Endothelial cell (in vitro differentiated cells): ENCODE measurements around the gene PDIA5. TPM values are rescaled to one million over a fixed set of nuclear protein-coding genes. Genes with fewer than 3 reads are reported as not detected.
A peak's percentile ranks its signal among the peaks of the same experiment; 100 is the strongest.

ENCODE experiments used
- DNase-seq: peaks from one replicate; pipeline ENCODE4 v3.0.0; 2021; ENCODE audit warnings: low spot score
- H3K27ac Mint-ChIP-seq: one replicate; pipeline ENCODE4 v1.8.0; 2021; ENCODE audit warnings: mixed read lengths, inconsistent platforms; ENCODE audit not compliant: unreplicated experiment
- H3K27me3 Mint-ChIP-seq: one replicate; pipeline ENCODE4 v1.8.0; 2021; ENCODE audit warnings: mild to moderate bottlenecking, moderate library complexity, mixed read lengths, inconsistent platforms; ENCODE audit not compliant: unreplicated experiment
- H3K36me3 Mint-ChIP-seq: one replicate; pipeline ENCODE4 v1.8.0; 2021; ENCODE audit warnings: mild to moderate bottlenecking, low read depth, mixed read lengths, inconsistent platforms; ENCODE audit not compliant: unreplicated experiment
- H3K4me1 Mint-ChIP-seq: one replicate; pipeline ENCODE4 v1.8.0; 2021; ENCODE audit warnings: mild to moderate bottlenecking, mixed read lengths, inconsistent platforms; ENCODE audit not compliant: unreplicated experiment
- H3K4me3 Mint-ChIP-seq: one replicate; pipeline ENCODE4 v1.8.0; 2021; ENCODE audit warnings: mild to moderate bottlenecking, mixed read lengths, inconsistent platforms; ENCODE audit not compliant: unreplicated experiment
- H3K9me3 Mint-ChIP-seq: one replicate; pipeline ENCODE4 v1.8.0; 2021; ENCODE audit warnings: mixed read lengths, inconsistent platforms; ENCODE audit not compliant: unreplicated experiment
- total RNA-seq: library from RNA; stranded (reverse); fragmentation: NEBNext Ultra II Directional; extraction: Animal tissue kit (Norgen Biotek cat#: 25700); gene quantifications from one replicate; pipeline ENCODE4 v1.2.1, GENCODE V29; 2021; ENCODE audit not compliant: unreplicated experiment
- TF ChIP-seq, protein P1 (sequence below): fragments of 200-600 bp; sonication (generic); IDR thresholded peaks from one replicate; pipeline ENCODE4 v1.5.0; 2021; ENCODE audit warnings: antibody characterized with exemption; ENCODE audit not compliant: unreplicated experiment

Gene PDIA5
- total RNA-seq, 1 donor from 2014 or later, result 32.8 TPM

DNA sequence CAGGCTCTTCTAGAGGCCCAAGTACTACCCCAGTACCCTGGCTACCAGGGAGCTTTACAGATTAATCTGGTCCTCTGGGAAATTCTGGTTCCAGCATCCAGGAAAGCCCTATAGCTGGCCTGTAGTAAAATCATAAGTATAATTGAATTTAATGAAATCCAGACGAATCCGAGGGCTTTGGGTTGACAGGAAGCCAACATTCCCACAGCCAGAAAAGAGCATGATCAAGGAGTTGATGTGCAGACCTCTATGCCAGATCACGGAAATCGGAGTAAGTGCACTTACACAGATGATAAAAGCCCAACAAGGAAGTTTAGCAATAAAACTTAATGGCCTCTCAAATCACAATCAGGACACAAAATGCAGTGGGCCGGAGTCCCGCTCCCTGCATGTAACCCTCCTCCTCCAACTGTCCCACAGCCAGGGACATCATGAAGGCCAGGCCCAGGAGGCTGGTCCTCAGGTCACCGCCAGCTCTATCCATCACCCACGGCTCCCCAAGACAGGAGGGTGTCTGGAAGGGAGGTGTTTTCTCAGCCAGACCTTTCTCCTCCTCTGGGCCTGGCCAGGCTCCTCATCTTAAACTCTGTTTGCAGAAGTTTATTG lies 72.1 kb downstream of the PDIA5 start:
- DNase-seq, result no peak
- Mint-ChIP-seq H3K36me3 (peaks cover 35% of the 10 kb centered on the region), H3K9me3 (no peaks in the 10 kb centered on the region), H3K27me3 (peaks cover 2% of the 10 kb centered on the region), H3K4me1 (no peaks in the 10 kb centered on the region), H3K27ac (no peak overlapping the region), H3K4me3 (no peak overlapping the region)
- TF ChIP-seq, protein P1, sequence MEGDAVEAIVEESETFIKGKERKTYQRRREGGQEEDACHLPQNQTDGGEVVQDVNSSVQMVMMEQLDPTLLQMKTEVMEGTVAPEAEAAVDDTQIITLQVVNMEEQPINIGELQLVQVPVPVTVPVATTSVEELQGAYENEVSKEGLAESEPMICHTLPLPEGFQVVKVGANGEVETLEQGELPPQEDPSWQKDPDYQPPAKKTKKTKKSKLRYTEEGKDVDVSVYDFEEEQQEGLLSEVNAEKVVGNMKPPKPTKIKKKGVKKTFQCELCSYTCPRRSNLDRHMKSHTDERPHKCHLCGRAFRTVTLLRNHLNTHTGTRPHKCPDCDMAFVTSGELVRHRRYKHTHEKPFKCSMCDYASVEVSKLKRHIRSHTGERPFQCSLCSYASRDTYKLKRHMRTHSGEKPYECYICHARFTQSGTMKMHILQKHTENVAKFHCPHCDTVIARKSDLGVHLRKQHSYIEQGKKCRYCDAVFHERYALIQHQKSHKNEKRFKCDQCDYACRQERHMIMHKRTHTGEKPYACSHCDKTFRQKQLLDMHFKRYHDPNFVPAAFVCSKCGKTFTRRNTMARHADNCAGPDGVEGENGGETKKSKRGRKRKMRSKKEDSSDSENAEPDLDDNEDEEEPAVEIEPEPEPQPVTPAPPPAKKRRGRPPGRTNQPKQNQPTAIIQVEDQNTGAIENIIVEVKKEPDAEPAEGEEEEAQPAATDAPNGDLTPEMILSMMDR, result no peak

DNA sequence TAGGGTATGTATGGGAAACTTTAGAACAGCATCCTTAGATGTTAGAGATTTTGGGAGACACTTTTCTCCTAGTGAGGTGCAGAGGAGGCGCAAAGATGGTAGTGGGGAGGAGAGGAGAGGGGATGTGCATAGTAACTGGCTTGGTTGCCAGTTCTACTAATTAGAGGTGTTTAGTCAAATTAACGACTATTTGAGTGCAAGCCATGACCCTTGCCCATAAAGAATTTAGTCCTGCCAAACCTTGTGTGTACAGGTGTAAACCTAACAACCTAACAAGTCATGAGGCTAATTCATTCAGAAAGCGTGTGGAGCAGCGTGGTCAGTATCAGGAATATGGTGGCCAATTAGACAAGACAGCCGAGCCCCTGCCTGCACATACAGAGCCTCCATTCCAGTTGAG lies 72.7 kb downstream of the PDIA5 start:
- no peak for DNase-seq
- Mint-ChIP-seq H3K27ac (no peak overlapping the region), H3K9me3 (no peaks in the 10 kb centered on the region), H3K36me3 (peaks cover 30% of the 10 kb centered on the region), H3K27me3 (peaks cover 2% of the 10 kb centered on the region), H3K4me1 (no peaks in the 10 kb centered on the region), H3K4me3 (no peak overlapping the region)
- TF ChIP-seq, protein P1, result no peak

DNA sequence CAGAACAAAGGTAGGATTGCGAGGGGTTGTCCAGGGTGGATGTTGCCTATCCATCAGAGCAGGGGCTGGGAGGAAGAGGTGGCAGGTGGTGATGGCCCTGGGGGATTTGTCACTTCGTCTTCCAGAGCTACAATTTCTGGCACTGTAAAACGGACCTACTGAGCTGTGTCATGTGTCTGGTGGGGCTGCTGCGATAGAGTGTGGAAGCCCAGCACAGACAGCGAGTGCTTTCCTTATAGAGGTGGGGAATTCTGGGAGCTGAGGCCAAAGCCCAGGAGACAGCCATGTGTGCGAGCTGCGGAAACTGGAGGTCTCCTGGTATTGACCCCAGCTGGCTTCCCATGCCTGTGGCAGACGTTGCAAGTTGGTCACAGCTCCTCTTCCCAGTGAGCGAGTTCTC lies 73.7 kb downstream of the PDIA5 start:
- Mint-ChIP-seq H3K4me1 (no peaks in the 10 kb centered on the region), H3K27ac (no peak overlapping the region), H3K36me3 (peaks cover 24% of the 10 kb centered on the region)

DNA sequence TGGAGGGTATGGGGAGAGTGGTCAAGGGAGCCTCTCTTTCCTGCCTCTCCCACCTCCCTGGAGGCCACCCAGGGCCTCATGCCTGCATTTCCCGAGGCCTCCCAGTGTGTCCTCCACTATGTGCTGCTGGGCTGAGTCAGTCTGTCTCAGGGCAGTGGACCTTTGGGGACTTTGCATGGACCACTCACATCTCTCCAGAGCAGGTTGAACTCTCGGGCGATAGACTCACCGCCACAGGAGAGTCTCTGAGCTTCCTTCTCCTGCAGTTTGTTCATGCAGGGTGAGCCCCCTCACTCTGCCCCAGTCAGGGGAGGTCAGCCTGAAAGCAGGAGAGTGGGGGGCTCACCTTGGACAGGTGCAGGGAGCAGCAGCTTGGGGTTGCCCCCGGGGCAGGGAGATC lies 74.5 kb downstream of the PDIA5 start:
- TF ChIP-seq, protein P1, result no peak
- Mint-ChIP-seq H3K27ac (no peak overlapping the region), H3K9me3 (no peaks in the 10 kb centered on the region), H3K4me1 (no peaks in the 10 kb centered on the region), H3K4me3 (no peak overlapping the region), H3K27me3 (peaks cover 2% of the 10 kb centered on the region), H3K36me3 (peaks cover 32% of the 10 kb centered on the region)
- no peak for DNase-seq

More for the DNA sequence above, 73.7 kb downstream of the PDIA5 start:
- H3K4me3 Mint-ChIP-seq, result peak overlapping the region; percentile 77
- peaks cover 2% of the 10 kb centered on the region for H3K27me3 Mint-ChIP-seq
- TF ChIP-seq, protein P1, result no peak
- no peaks in the 10 kb centered on the region for H3K9me3 Mint-ChIP-seq
- no peak for DNase-seq

DNA sequence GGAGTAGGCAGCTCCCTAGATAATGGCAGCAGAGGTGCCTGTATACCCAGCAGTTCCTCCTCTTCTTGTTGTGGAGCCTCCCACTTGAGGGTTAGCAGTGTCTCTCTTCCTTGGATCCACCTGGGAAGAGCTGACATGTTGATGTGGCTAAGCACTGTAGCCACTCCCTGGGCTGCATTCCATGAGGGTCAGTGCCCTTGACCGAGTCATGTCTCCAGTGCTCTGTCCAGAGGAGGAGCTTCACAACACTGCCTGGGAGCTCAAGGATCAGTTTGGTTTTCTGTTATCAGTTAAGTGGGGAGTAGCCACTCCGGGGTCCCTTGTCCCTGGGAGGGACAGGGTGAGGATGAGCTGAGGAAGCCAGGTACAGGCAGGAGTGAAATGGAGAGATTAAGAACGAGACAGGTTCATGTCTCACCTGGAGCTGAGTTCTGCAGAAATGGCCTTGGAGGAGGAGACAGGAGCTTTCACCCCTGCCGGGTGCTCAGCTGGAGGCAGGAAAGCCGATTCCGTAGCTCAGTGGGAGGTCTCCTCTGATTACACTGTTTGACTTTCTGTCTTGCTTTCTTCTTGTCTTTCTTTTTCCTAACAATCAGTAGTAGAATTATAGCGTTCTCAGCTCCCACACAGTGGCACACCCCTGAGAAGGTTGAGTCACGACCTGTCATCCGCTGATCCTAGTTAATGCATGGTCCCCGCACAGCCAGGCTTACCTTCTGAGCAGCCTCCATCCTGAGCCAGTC lies 77.0 kb downstream of the PDIA5 start:
- no peaks in the 10 kb centered on the region for H3K9me3 Mint-ChIP-seq
- H3K27me3 Mint-ChIP-seq, result peaks cover 2% of the 10 kb centered on the region
- no peak for DNase-seq
- no peak overlapping the region for H3K4me3 Mint-ChIP-seq
- H3K36me3 Mint-ChIP-seq, result peaks cover 38% of the 10 kb centered on the region
- no peak overlapping the region for H3K27ac Mint-ChIP-seq
- H3K4me1 Mint-ChIP-seq, result peaks cover 3% of the 10 kb centered on the region
- TF ChIP-seq, protein P1, result no peak
